ENCODE data around the gene PKDCC.

DNA sequence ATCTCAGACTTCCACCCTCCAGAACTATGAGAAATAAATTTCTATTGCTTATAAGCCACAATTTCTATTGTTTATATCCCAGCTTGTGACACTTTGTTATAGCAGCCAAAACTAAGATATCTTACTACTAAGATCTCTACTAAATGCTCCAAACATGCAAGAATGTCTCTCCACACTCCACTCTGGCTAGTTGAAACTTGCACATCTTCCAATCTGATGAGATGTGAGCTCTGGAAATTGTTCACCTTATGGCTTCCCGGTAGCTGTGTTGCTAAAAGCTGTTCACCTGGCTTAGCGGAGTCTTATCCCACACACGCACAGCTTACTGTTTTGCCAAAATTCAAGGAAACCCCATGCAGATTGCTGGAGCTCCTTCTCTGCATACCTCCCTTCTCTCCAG, 43.9 kb downstream of the PKDCC start:
- TF ChIP-seq, protein P1, sequence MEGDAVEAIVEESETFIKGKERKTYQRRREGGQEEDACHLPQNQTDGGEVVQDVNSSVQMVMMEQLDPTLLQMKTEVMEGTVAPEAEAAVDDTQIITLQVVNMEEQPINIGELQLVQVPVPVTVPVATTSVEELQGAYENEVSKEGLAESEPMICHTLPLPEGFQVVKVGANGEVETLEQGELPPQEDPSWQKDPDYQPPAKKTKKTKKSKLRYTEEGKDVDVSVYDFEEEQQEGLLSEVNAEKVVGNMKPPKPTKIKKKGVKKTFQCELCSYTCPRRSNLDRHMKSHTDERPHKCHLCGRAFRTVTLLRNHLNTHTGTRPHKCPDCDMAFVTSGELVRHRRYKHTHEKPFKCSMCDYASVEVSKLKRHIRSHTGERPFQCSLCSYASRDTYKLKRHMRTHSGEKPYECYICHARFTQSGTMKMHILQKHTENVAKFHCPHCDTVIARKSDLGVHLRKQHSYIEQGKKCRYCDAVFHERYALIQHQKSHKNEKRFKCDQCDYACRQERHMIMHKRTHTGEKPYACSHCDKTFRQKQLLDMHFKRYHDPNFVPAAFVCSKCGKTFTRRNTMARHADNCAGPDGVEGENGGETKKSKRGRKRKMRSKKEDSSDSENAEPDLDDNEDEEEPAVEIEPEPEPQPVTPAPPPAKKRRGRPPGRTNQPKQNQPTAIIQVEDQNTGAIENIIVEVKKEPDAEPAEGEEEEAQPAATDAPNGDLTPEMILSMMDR (IDR thresholded peaks at IDR 0.05; ENCODE audit: low read depth, low read length), result no peak
- TF ChIP-seq EZH2phosphoT487 (IDR thresholded peaks at IDR 0.05; ENCODE audit: low read depth), result no peak
